NCI-H128 (cell line): ENCODE measurements around the gene BMPR1A.
"Not testable (repeated sequence)": the region's sequence is repeated elsewhere in the genome, so short reads cannot be mapped to it uniquely, and the experiment has no call there.

Experiments
- DNase-seq: peaks from one replicate; lab custom pipeline; 2025; ENCODE audit not compliant: unreplicated experiment; lab: John Stamatoyannopoulos, UW

The BMPR1A gene

GRCh38 chr10:86871563-86872183, 115.3 kb downstream of the BMPR1A start:
- DNase-seq: no peak

GRCh38 chr10:86872757-86873156, 116.3 kb downstream of the BMPR1A start:
- DNase-seq: no peak

DNA sequence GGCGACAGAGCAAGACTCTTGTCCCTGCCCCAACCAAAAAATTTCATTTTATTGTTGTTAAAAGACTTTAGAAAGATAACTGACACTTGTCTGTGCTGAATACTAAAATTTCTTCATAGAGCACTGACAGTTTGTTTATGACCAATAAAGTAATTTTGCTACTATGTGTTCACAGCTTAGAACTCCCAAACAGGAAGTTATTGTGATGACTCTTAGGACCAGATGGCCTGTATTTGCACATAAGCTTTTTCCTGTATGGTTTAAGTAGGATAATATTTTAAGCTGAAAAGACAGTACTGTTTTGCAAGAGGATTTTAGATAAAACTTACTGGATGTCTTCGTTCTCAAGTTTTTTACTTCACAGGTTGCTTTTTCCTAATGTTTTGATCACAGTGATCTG, 120.3 kb downstream of the BMPR1A start:
- no peak for DNase-seq

DNA sequence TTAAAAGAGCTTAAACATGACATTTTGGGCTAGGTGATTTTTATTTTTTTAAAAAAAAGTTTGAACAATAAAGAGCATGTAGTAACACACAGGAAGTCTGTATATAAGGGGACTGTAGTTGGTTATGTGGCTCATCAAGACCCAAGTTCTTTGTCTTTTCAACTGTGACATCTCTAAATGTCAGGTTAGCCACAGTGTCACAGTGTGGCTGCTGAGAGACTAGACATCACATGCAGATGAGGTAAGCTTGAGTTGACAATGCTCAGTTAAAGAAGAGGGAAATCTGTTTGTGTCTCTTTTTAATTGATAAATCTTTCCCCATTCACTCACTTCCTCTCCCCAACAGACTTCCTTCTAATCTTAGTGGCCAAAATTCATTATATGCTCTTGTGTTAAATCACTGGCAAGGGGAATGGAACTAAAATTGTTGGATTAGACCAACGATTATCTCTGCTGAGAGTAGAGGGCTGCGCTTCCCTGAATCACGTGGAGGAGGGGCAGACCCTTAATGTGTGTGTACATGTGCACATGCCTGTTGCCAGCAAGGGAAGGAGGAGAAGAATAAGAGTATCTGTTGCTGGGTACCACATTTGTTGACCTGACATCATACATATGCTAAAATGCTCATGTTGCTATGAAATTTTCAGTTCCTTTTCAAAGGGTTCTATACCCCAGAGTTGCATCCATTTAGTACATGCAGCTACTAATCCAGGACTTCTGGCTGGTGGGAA, 122.7 kb downstream of the BMPR1A start:
- DNase-seq: no peak

GRCh38 chr10:86880971-86881370, 124.6 kb downstream of the BMPR1A start:
- no peak for DNase-seq

DNA sequence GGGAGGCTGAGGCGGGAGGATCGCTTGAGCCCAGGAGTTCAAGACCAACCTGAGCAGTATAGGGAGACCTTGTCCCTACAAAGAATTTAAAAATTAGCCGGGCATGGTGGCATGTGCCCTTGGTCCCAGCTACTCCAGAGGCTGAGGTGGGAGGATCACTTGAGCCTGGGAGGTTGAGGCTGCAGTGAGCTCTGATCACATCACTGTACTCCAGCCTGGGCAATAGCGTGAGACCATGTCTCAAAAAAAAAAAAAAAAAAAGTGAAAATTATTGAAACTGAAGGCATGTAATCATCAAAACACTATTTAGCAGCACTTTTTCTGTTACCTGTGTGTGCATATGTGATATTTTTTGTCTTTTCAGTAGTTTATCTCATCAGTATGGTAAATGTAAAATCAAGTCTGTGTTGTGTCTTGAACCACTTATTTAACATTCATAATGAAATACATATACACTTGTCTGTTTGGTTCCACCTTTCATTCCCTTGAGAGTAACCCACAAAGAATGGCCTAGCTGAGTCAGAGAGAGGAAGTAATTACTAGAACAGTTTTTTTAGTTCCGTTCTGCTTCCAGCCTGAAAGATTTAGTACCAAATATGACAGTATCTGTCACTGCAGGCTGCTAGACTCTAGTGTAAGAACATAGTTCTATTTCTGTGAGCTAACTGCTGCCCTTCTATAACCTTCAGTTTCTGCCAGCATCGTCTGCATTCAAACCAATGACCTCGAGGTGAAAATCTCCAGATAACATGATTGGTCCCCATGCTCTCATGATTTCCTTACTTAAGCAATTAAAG, 132.4 kb downstream of the BMPR1A start:
- DNase-seq: no peak

- DNase-seq: no peak
These were observed 133.6 kb downstream of the BMPR1A start for GRCh38 chr10:86889997-86890396.

DNA sequence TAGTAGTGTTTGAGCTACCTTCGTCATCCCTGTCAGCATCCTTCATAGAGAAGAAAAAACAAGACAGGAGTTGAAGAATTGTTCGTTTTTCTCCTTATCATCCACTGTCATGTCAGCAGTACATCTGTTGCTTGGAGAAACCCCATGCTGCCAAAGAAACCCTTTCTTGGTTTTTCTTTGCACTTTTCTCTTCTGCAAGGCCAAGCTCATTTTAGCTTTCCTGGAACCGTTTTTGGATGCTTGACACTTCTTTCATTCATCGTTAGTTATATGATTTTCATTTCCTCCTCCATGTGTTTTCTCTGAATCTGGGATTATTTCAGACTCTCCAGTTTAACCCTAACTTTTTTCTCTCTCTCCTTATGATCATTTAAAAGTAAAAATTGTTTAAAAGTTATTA, 142.1 kb downstream of the BMPR1A start:
- DNase-seq: no peak

DNA sequence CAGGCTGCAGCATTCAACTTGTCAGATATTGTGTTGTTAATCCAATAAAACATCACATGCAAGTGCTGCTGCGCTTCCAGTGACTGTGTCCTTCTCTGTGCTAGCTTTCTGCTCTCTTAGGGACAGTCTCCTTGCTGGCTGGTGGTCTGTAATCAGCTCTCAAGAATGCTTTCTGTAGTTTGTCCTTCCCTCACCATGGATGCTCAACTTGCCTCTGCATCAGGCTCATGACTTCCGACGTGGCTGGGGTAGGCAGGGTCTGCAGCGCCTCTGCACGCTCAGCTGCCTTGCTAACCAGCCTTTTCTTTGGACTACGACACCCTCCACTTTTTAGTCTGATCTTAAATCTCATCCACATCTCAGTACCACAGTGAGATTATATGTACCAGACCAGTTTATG, 142.7 kb downstream of the BMPR1A start:
- no peak for DNase-seq

GRCh38 chr10:86899670-86900276, 143.4 kb downstream of the BMPR1A start:
- no peak for DNase-seq

DNA sequence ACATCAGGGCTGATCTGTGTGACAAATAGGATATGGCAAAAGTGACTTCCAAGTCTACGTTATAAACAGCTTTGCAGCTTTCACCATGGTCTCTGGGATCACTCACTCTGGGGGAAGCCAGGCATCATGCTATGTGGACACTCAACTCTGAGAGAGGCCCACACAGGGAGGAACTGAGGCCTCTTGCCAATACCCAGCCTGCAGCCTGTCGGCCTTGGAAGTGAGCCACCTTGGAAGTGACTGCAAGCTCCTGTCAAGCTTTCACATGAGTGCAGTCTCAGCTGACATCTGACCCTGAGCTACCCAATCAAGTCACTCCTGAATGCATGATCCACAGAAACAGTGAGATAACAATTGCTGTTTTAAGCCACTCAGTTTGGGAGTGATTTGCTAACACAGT, 144.5 kb downstream of the BMPR1A start:
- no peak for DNase-seq

DNA sequence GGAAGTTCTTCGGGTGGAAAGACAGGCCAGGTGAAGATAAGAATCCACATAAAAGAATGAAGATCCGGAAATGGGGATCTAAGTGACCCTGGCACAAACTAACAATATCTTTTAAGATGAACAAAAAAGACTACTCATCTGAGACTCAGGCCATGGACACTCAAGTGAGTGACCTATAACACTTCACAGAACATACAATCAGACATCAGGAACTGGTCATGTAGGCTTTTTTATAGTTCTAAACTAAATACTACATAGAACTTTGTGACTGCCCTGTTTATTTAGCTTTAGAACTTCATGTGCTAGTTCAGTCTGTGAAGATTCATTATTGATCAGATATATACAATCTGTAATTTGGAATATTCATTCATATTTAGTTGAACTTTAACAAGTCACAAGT, 148.2 kb downstream of the BMPR1A start:
- no peak for DNase-seq

DNA sequence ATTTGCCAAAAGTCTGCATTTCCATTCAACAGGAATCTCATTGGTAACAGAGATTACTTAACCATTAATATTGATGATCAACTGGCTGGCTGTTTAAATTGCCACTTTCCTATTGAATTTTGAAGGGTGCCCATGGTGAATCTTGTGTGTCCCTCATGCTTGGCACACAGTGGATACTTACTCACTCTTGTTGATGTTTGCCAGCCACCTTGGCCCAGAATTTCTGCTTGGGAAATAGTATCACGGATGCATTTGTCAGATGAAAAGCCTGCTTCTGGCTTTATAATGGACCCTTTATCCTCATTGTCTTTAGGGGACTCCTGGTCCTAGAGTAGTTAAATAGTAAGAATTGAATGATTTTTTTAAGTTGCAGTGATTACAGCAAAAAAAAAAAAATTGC, 149.0 kb downstream of the BMPR1A start:
- DNase-seq: no peak

DNA sequence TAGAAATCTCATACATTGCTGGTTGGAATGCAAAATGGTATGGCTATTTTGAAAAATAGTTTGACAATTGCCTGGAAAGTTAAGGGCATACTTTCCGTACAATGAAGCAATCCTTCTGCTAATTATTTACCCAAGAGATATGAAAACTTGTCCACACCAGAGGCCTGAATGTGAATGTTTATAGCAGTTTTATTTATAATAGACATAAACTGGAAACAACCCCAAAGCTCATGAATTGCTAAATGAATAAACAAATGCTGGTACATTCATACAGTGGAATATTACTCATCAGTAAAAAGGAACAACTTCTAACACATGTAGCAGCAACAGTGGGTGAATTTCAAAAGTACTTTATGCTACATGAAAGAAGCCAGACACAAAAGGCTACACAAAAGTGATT, 158.3 kb downstream of the BMPR1A start:
- no peak for DNase-seq

GRCh38 chr10:86918022-86918471, 161.6 kb downstream of the BMPR1A start:
- no peak for DNase-seq

GRCh38 chr10:86922553-86922961, 166.1 kb downstream of the BMPR1A start:
- DNase-seq: no peak

GRCh38 chr10:86929468-86930380, 173.3 kb downstream of the BMPR1A start:
- DNase-seq: no peak

GRCh38 chr10:86931872-86932271, 175.5 kb downstream of the BMPR1A start:
- DNase-seq: no peak

- DNase-seq: no peak
These were observed 176.3 kb downstream of the BMPR1A start for GRCh38 chr10:86932674-86933073.

DNA sequence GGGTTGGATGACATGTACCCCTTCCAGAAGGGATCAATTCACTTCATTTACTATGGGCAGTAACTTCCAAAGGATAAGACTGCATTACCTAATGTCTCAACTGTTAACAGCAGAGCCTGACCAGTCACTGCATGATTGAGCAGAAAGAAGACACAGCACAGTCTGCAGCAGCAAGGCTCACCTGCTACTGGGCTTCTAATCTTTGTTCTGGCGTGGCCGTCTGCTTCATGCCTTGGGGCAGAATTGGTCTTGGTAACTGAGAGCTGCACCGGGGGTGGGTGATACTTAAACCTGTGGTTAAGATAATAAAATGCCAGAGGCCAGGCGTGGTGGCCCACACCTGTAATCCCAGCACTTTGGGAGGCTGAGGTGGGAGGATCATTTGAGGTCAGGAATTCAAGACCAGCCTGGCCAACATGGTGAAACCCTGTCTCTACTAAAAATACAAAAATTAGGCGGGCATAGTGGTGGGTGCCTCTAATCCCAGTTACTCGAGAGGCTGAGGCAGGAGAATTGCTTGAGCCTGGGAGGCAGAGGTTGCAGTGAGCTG, 177.8 kb downstream of the BMPR1A start:
- not testable (repeated sequence) for DNase-seq
